ENCODE data around the gene ORAI3.
"Not testable (repeated sequence)": the region's sequence is repeated elsewhere in the genome, so short reads cannot be mapped to it uniquely, and the experiment has no call there.

DNA sequence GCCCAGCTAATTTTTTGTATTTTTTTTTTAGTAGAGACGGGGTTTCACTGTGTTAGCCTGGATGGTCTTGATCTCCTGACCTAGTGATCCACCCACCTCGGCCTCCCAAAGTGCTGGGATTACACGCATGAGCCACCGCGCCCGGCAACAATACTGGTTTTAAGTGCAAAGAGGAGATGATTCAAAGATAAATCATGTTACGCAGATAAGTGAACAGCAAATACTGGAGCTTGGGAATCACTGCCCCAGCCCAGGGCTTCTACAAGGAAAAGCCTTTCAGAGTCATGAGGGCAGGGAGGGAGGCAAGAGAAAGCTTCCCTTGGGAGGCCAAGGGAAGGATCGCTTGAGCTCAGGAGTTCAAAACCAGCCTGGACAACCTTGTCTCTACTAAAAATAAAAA lies 9.3 kb upstream of the ORAI3 start:
- TF ChIP-seq, protein P1, sequence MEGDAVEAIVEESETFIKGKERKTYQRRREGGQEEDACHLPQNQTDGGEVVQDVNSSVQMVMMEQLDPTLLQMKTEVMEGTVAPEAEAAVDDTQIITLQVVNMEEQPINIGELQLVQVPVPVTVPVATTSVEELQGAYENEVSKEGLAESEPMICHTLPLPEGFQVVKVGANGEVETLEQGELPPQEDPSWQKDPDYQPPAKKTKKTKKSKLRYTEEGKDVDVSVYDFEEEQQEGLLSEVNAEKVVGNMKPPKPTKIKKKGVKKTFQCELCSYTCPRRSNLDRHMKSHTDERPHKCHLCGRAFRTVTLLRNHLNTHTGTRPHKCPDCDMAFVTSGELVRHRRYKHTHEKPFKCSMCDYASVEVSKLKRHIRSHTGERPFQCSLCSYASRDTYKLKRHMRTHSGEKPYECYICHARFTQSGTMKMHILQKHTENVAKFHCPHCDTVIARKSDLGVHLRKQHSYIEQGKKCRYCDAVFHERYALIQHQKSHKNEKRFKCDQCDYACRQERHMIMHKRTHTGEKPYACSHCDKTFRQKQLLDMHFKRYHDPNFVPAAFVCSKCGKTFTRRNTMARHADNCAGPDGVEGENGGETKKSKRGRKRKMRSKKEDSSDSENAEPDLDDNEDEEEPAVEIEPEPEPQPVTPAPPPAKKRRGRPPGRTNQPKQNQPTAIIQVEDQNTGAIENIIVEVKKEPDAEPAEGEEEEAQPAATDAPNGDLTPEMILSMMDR (tag by site-specific recombination; IDR thresholded peaks at IDR 0.05) = not testable (repeated sequence)
- TF ChIP-seq ZNF302 (tag by site-specific recombination; IDR thresholded peaks at IDR 0.05; ENCODE audit: low read depth); ZNF239 (tag by site-specific recombination; IDR thresholded peaks at IDR 0.05); ZNF558 (tag by site-specific recombination; IDR thresholded peaks at IDR 0.05); ZNF423 (tag by site-specific recombination; IDR thresholded peaks at IDR 0.05); HOXD13 (CRISPR knock-in tag; IDR thresholded peaks at IDR 0.05; ENCODE audit: borderline replicate concordance): not testable (repeated sequence)
- TF ChIP-seq, protein P2, sequence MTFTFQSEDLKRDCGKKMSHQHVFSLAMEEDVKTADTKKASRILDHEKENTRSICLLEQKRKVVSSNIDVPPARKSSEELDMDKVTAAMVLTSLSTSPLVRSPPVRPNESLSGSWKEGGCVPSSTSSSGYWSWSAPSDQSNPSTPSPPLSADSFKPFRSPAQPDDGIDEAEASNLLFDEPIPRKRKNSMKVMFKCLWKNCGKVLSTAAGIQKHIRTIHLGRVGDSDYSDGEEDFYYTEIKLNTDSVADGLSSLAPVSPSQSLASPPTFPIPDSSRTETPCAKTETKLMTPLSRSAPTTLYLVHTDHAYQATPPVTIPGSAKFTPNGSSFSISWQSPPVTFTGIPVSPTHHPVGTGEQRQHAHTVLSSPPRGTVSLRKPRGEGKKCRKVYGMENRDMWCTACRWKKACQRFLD (tag by site-specific recombination; IDR thresholded peaks at IDR 0.05) = not testable (repeated sequence)
